Measurements from ENCODE around the gene WDR13.
"Not testable (repeated sequence)": the region's sequence is repeated elsewhere in the genome, so short reads cannot be mapped to it uniquely, and the experiment has no call there.

The WDR13 gene

DNA sequence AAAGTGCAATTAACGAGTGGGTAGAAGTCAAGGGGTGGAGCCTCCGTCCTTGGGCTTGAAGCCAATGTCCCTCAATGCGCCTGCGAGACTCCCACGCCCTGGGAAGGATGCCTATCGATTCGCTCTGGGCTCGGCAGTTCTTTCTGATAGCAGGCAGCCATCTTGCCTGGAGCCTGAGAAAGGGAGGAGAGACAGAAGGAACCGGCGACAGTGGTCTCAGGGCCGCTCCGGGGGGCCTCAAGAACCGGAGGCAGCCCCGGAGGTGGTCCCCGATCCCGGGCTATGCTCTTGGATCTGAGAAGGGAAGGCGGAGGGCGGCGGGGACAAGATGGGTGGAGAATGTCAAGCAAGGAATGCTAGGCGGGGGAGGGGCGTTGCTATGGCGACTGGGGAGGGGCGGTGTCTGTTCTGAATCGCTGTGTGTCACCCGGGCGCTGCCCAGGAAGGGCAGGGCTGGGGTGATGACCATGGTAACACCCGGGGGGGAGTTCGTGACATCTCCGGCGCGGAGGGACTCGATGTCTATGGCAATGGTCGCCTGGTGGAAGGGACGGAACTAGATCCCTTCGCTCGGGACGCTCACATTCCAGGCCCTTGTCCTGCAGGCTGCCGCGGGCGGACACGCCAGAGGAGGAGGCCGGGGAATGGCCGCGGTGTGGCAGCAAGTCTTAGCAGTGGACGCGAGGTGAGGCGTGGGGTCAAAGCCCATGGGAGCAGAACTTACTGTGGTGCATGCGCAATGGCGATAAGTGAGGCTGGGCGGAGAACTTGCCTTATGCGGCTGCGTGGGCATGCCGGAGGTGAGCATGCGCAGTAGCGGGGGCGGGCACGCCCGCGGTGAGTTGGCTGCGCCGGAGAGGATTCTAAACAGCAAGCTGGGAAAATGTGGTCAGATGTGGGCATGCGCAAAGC, at the start of gene WDR13:
TSS of gene WDR13 (plus strand) at position 140 of the 912 bp plus-strand sequence. CDS start at position 645, 505 bp downstream.
- DNase-seq = peak; percentile 36 to 77

DNA sequence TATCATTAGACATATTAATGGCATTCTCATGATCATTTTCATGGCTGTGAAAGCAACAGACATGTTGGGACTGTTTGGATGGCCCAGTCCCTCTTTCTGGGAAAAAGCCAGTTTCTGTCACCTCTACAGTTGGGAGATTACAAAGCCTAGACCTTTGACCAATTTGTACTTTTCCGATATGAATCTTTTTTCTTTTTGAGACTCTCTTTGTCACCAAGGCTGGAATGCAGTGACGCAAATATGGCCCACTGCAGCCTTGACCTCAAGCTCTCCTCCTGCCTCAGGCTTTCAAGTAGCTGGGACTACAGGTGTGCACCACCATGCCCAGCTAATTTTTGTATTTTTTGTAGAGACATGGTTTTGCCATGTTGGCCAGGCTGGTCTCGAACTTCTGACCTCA, 48.4 kb upstream of the WDR13 start:
- no peak for DNase-seq

DNA sequence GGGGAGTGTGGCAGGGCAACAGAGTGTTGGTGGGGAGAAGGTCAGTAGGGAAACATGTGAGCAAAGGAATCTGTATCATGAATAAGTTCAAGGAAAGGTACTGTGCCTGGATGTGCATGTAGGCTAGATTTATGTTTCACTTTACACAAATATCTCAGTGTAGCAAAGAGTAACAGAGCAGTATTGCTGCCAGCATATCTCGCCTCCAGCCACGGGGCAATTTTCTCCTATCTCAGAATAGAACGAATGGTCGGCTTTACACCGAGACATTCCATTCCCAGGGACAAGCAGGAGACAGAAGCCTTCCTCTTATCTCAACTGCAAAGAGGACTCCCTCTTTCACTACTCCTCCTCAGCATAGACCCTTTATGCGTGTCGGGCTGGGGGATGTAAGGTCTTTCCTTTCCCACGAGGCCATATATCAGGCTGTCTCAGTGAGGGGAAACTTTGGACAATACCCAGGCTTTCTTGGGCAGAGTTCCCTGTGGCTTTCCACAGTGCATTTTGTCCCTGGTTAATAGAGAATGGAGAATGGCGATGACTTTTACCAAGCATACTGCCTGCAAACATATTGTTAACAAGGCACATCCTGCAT, 41.5 kb upstream of the WDR13 start:
- not testable (repeated sequence) for DNase-seq

DNA sequence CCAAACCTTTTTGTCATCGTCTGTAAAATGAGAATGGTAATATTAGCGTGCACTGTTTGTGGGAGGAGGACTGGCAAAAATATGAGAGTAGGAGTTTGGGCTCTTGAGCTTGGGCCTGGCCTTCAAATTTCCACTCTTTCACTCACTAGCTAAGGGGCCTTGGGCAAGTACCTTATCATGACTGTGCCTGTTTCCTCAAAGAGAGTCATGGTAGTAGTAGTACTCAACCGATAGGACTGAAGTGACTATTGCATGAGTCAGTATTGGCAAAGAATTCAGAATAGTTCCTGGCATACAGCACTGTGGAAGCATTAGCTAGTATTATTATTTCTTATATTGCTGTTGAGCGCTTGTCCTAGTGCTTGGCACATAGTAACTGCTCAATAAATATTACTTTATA, 39.0 kb upstream of the WDR13 start:
- peak; percentile 9 to 20 for DNase-seq

DNA sequence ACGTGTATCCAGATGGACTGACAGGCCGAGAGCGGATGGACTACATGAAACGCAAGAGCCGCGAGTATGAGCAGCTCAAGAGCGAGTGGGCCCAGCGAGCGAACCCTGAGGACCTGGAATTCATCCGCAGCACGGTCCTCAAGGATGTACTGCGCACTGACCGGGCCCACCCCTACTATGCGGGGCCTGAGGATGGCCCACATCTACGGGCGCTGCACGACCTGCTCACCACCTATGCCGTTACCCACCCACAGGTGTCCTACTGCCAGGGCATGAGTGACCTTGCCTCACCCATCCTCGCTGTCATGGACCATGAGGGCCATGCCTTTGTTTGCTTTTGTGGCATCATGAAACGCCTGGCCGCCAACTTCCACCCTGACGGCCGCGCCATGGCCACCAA, 37.7 kb upstream of the WDR13 start:
- no peak for DNase-seq

DNA sequence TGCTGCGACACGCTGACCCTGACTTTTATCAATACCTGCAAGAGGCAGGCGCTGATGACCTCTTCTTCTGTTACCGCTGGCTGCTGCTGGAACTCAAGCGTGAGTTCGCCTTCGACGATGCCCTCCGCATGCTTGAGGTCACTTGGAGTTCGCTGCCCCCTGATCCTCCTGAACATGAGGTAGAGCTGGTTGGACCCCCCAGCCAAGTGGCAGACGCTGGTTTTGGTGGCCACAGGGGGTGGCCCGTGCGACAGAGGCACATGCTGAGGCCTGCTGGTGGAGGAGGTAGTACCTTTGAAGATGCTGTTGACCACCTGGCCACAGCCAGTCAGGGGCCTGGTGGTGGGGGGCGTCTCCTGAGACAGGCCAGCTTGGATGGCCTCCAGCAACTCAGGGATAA, 37.2 kb upstream of the WDR13 start:
- DNase-seq = no peak

DNA sequence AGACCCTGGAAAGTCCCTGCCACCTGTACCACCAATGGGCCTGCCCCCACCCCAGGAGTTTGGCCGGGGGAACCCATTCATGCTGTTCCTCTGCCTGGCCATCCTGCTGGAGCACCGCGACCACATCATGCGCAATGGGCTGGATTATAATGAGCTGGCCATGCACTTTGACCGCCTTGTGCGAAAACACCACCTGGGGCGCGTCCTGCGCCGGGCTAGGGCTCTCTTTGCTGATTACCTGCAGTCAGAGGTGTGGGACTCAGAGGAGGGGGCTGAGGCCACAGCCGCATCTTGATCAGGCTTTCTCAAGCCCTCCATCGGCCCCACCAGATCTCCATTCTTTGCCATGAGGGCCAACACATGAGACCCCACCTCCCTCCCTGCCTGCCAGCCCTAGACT, 36.6 kb upstream of the WDR13 start:
- no peak for DNase-seq

DNA sequence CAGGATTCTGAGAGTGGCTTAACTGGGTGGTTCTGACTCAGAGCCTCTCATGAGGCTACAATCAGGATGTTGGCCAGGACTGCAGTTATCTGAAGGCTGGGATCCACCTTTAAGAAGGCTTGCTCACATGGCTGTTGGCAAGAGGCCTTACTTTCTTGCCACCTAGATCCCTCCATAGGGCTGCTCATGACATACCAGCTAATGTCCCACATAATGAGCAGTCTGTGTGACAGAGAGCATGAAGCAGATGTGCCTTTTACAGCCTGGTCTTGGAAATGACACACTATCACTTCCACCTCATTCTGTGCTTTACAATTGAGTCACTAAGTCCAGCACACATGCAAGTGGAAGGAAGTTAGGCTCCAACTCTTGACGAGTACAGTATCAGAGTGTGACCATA, 27.3 kb upstream of the WDR13 start:
- DNase-seq = no peak

DNA sequence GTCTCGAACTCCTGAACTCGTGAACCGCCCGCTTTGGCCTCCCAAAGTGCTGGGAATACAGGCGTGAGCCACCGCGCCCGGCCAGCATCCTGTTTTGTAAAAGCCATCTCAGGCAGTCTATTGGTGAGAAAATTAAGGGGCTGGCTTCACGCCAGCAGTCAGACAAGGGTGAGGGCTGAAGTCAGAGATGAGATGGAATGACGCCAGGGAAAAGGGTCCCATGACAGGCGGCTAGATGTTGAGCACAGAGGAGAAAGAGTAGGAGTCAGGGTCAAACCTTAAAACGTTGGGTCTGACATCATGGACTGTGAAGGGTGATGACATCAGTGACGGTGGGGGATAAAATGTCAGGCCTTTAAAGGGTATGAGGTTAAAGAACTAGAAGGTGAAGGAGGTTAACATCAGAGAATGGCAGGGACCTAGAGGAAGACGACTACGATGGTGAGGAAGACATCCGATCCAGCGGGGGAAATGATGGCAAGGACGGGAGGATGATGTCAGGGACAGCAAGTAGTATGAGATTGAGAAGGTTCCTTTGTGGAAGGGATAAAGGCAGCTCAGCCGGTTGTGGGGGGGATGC, 23.5 kb upstream of the WDR13 start:
- no peak for DNase-seq

DNA sequence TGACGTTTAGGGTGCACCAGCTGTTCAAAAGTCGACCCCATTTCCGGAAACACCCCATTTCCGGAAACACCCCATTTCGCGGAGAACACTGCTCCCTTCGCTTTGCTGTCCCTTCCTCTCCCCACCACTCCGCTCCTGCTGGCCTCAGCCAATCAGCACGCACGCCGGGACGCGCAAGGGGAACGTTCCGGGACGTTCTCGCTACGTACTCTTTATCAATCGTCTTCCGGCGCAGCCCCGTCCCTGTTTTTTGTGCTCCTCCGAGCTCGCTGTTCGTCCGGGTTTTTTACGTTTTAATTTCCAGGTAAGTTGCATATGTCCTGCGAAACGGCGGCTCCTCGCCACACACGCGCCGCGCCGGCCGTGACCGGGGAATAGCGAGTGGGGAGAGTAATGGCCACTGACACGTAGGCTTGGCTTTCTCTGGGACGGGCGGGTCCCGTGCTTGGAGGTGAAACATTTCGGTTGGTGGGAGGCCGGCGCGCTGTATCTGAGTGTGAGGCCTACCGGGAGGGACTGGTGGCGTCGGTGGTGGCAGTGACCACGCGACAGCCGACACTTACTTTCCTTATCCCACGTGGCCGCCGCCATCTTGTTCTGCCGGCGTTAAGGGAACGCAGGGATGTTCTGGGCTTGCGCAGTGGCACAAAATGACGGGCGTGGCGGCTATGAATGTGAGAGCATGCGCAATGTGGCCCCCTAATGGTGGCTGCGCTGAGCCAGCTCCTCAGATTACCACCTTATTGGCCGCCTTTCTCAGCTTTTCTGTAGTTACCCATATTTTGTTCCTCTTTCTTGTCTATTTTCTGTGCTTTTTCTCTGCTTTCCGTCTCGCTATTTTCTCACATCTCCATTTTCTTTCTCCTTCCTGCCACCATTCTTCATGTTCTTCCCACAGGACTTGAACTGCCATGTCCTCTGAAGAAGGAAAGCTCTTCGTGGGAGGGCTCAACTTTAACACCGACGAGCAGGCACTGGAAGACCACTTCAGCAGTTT, 22.7 kb upstream of the WDR13 start, which contains the start of gene RBM3:
TSS of gene RBM3 (plus strand) at position 215 of the 997 bp plus-strand sequence. CDS start at position 912, 697 bp downstream.
- DNase-seq = peak; percentile 66 to 76

DNA sequence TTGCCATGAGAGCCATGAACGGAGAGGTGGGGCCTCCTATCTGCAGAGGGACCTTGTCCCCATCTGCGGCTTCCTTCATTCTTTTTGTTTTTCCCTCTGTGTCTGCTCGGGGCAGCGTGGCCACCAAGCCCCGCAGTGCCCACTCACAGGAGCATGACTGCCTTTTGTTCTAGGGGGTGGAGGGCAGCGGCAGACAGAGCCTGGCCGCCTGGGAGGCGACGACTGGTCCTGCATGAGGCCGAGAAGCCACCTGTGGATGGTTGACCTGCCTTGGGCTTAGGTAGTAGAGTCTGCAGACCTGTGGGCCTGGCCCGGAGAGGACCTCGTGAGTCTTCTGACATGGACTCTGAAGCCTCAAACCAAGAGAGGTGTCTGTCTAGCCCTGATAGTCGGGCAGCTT, 21.6 kb upstream of the WDR13 start:
- no peak for DNase-seq

DNA sequence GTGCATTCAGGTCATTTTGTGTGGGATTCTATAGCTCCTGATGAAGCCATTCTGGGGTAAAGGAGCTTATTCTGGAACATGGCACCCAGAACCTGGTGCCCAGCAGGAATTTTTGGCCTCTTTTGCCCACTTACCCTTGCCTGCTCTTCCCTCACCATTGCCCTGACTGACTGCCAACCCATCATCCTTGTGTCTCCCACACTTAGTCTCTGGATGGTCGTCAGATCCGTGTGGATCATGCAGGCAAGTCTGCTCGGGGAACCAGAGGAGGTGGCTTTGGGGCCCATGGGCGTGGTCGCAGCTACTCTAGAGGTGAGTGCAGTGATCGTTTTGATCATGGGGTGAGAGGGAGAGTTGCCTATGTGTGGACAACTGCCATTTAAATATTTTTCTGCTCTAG, 21.2 kb upstream of the WDR13 start:
- no peak for DNase-seq

DNA sequence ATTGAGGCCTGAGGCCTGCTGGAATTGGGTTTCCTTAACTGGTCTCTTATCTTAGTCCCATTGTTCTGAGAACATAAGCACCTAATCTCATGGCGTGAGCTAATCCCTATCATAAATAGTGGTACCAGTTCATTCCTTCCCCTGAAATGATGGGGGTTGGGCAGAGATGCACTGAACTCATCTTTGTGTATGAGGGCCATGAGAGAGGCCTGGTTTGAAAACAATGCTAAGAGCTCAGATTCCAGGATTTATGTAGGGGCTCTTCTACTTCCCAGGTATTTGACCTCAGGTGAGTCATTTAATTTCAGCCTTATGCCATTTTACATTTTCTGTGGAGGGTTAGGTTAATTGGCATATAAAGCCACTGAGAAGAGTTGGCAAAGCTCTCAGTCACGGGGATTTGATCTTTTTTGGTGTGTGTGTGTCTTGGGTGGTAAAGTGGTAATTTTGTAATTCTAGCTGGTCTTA, 18.6 kb upstream of the WDR13 start:
- no peak for DNase-seq

DNA sequence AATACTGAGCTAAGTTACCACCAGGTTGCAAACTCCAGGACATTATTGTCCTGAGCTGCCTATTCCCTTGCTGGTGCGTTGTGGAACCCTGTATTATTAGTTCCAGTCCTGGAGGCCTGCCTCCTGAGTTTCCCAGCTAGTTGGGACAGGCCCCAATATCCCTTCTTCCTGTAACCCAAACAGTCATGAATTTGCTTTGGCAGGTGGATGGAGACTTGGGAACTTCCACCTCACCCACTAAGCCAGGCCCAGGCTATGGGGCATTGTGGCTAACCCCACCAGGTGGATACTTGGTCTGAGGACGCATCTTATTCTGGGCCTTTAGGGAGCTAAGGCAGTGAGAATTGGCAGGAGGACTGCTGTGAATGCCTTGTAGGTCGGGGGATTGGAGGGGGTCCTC, 18.0 kb upstream of the WDR13 start:
- no peak for DNase-seq

DNA sequence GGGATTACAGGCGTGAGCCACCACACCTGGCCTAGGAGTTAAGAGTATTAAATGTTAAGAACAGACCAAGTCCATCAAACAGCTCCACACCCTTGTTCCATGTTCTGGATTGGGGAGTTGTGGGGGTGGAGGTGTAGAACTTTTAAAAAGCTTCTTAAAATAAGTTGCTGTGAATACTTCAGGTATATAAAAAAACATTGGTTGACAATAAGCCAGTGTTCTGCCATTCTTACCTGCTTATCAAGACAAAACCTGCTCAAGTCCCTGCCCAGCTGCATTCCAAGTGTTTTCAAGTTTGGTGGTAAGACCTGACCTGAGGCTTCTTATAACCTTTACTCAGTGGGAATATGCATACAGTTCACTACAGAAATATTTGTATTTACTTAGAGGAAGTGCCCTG, 16.6 kb upstream of the WDR13 start:
- DNase-seq = no peak

DNA sequence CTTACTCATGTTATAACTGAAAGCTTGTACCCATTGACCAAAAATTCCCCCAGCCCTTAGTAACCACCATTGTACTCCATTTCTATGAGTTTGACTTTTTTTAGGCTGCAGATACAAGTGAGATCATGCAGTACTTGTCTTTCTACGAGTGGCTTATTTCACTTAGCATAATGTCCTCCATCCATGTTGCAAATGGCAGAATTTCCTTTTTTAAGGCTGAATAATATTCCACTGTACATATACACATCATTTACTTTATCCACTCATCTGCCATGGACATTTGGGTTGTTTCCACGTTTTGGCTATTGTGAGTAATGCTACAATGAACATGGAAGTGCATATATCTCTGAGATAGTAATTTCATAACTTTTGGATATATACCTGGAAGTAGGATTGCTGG, 12.6 kb upstream of the WDR13 start:
- no peak for DNase-seq

DNA sequence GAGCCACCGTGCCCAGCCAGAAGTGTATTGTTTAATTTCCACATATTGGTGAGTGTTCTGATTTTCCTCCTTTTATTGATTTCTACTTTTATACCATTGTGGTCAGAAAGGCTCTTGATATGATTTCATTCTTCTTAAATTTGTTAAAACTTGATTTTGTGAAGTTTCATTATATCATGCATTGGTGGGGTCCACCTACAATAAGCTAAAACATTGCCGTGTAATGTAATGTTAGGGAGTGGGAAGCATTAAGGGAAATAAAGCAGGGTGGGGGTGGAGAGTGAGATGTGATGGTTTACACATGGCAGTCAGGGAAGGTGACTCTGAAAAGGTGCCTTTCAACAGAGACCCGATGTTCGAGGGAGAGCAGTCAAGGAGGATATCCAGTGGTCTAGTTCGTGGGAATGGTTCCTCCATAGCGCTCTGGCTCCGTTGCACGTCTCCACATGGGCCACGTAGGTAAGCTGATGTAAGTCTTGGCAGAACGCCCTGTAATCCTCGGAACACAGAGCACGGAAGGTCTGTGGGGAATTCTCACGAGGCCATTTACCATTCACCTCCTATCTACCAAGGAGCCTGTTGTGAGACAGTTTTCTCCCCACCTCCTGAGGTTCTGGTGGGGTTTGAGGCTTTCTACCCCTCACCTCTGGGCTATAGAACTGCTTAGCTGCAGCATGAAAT, 7.7 kb upstream of the WDR13 start:
- no peak for DNase-seq

DNA sequence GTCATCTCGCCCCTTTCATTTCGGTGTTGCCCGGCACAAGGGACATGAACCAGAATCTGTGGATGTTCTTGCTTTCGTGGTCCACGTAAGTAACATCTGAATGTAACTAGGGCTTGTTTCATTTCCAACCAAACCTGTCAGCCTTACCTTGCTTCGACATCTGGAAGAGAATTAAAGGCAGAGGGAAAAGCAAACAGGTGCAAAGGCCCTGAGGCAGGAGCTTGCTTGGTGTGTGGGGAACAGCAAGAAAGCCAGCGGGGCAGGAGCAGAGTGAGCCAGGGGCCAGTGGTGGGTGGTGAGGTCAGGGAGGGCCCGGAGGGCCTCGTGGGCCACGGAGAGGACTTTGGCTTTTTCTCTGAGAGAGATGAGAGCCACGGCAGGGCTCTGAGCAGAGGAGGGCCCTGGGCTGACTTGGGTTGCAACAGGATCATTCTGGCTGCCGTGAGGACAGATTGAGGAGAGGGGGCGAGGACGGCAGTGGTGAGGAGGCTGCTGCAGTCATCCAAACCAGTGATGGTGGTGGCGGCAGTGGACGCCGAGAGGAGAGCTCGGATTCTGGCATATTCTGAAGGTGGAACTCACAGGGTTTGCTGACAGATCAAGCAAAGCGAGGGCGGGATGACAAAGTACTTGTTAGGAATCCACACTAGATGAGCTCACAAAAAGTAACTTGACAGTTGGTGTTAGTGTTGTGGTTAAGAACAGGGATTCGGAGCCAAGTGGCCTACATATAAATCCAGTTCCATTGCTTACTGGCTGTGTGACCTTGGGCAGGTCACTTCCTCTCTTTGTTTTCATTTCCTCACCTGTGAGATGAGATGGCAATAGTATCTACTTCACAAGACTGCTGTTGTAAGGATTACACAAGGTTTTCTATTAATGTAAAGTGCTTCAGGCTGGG, 6.8 kb upstream of the WDR13 start:
- DNase-seq = no peak

DNA sequence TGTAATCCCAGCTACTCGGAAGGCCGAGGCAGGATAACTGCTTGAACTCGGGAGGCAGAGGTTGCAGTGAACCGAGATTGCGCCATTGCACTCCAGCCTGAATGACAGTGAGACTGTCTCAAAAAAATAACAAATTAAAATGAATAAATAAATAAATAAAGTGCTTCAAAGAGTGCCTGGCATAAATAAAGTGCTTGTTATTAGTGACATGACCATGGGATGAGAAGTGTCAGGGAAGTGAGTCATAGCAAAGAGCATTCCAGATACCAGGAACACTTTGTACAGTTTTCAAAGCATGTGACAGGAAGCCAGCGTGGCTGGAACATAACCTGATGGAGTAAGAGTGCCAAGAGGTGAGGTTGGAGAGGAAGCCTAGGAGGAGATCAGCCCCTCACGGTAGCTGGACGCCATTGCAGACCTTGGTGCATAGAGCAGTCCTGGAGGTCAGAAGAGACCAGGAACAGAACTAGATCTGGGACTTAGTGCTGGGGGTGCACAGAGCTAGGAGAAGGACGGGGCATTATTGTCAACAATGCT, 6.0 kb upstream of the WDR13 start:
- peak; percentile 30 to 68 for DNase-seq

DNA sequence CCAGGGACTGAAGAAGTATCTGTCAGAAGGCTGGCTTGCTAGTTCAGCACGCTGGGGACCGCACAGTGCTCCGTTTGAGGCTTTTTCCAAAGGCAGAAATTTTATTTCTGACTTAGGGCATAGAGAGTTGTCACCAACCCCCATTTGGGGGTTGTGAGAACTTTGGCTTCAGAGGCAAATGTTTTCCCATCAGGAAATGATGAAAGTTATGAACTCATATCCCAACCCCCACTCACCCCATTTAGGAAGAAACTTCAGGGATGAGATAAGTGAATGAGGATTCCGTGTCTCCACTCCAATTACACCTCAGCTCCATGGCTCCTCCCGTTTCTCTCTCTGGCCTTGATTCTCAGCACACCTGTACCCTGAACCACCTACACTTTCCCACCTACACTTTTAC, 4.3 kb upstream of the WDR13 start:
- no peak for DNase-seq

DNA sequence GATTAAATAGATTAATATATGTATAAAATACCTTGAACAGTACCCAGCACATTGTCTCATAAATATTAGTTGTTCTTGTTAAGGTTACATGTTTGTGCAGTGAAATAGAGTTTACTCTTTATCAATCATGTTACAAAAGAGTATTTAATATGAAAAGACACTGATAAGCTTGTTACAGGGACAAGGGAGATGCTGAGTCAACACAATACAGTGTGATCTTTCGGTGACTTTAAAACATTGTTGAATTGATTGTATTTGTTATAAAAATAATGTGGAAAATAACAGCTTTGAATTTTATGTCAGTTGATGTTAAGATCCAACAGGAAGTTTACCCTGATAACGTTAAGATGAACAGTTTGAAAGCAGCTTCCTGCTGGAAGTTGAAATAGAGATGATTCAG, 1.4 kb upstream of the WDR13 start:
- no peak for DNase-seq

Data from SW 1271 (cell line).